Activated naive CD8-positive, alpha-beta T cell (primary cell): Measurements from ENCODE around the gene ARPIN.
"Not testable (repeated sequence)": the region's sequence is repeated elsewhere in the genome, so short reads cannot be mapped to it uniquely, and the experiment has no call there.

Source experiments
- H3K27ac Mint-ChIP-seq: one replicate; pipeline ENCODE4 v1.8.0; 2021; ENCODE audit warnings: mixed read lengths
- H3K27me3 Mint-ChIP-seq: one replicate; pipeline ENCODE4 v1.8.0; 2021; ENCODE audit warnings: mixed read lengths
- H3K36me3 Mint-ChIP-seq: one replicate; pipeline ENCODE4 v1.8.0; 2021; ENCODE audit warnings: mixed read lengths
- H3K4me1 Mint-ChIP-seq: one replicate; pipeline ENCODE4 v1.8.0; 2021; ENCODE audit warnings: low read depth, mixed read lengths
- H3K4me3 Mint-ChIP-seq: one replicate; pipeline ENCODE4 v1.8.0; 2021; ENCODE audit warnings: mild to moderate bottlenecking, mixed read lengths
- H3K9me3 Mint-ChIP-seq: one replicate; pipeline ENCODE4 v1.8.0; 2021; ENCODE audit warnings: low read depth, mixed read lengths

ARPIN gene

GRCh38 chr15:89875741-89876140 is 37.0 kb downstream of the ARPIN start:
- H3K9me3 Mint-ChIP-seq, result no peaks in the 10 kb centered on the region

GRCh38 chr15:89874926-89875564 is 37.7 kb downstream of the ARPIN start:
- H3K27ac Mint-ChIP-seq, result peak overlapping the region; percentile 72
- H3K27me3 Mint-ChIP-seq, result no peaks in the 10 kb centered on the region
- H3K4me3 Mint-ChIP-seq, result no peak overlapping the region
- H3K36me3 Mint-ChIP-seq, result peaks cover 4% of the 10 kb centered on the region
- no peaks in the 10 kb centered on the region for H3K9me3 Mint-ChIP-seq
- peaks cover 7% of the 10 kb centered on the region for H3K4me1 Mint-ChIP-seq

More at GRCh38 chr15:89875741-89876140, 37.0 kb downstream of the ARPIN start:
- Mint-ChIP-seq H3K27me3 (no peaks in the 10 kb centered on the region), H3K27ac (no peak overlapping the region), H3K4me1 (peaks cover 7% of the 10 kb centered on the region), H3K4me3 (no peak overlapping the region), H3K36me3 (peaks cover 4% of the 10 kb centered on the region)

- H3K4me3 Mint-ChIP-seq, result no peak overlapping the region
- H3K27me3 Mint-ChIP-seq, result no peaks in the 10 kb centered on the region
- H3K4me1 Mint-ChIP-seq, result peaks cover 7% of the 10 kb centered on the region
- no peaks in the 10 kb centered on the region for H3K9me3 Mint-ChIP-seq
- peaks cover 6% of the 10 kb centered on the region for H3K36me3 Mint-ChIP-seq
- H3K27ac Mint-ChIP-seq, result no peak overlapping the region
These were observed 42.0 kb downstream of the ARPIN start for GRCh38 chr15:89870688-89871288.

GRCh38 chr15:89870006-89870405 is 42.7 kb downstream of the ARPIN start:
- H3K4me1 Mint-ChIP-seq, result peaks cover 4% of the 10 kb centered on the region
- H3K27ac Mint-ChIP-seq, result no peak overlapping the region
- H3K4me3 Mint-ChIP-seq, result no peak overlapping the region
- peaks cover 2% of the 10 kb centered on the region for H3K36me3 Mint-ChIP-seq
- H3K27me3 Mint-ChIP-seq, result no peaks in the 10 kb centered on the region
- H3K9me3 Mint-ChIP-seq, result no peaks in the 10 kb centered on the region

- H3K4me3 Mint-ChIP-seq, H3K27me3 Mint-ChIP-seq, H3K36me3 Mint-ChIP-seq, H3K4me1 Mint-ChIP-seq, H3K9me3 Mint-ChIP-seq, H3K27ac Mint-ChIP-seq: not testable (repeated sequence)
These were observed 43.3 kb downstream of the ARPIN start for GRCh38 chr15:89869490-89869889.

GRCh38 chr15:89864958-89865739 is 47.6 kb downstream of the ARPIN start:
- no peak overlapping the region for H3K27ac Mint-ChIP-seq
- H3K9me3 Mint-ChIP-seq, result no peaks in the 10 kb centered on the region
- H3K4me3 Mint-ChIP-seq, result no peak overlapping the region
- H3K4me1 Mint-ChIP-seq, result no peaks in the 10 kb centered on the region
- H3K36me3 Mint-ChIP-seq, result peaks cover 2% of the 10 kb centered on the region
- H3K27me3 Mint-ChIP-seq, result no peaks in the 10 kb centered on the region

- no peak overlapping the region for H3K27ac Mint-ChIP-seq
- H3K36me3 Mint-ChIP-seq, result no peaks in the 10 kb centered on the region
- no peaks in the 10 kb centered on the region for H3K27me3 Mint-ChIP-seq
- H3K9me3 Mint-ChIP-seq, result no peaks in the 10 kb centered on the region
- H3K4me3 Mint-ChIP-seq, result no peak overlapping the region
- H3K4me1 Mint-ChIP-seq, result no peaks in the 10 kb centered on the region
These were observed 48.8 kb downstream of the ARPIN start for GRCh38 chr15:89863918-89864317.

- H3K27ac Mint-ChIP-seq, result no peak overlapping the region
- no peaks in the 10 kb centered on the region for H3K9me3 Mint-ChIP-seq
- H3K36me3 Mint-ChIP-seq, result peaks cover 7% of the 10 kb centered on the region
These were observed 51.9 kb downstream of the ARPIN start for GRCh38 chr15:89860891-89861290.

GRCh38 chr15:89860431-89860830 is 52.3 kb downstream of the ARPIN start:
- Mint-ChIP-seq H3K27ac (no peak overlapping the region), H3K4me3 (no peak overlapping the region), H3K36me3 (peaks cover 8% of the 10 kb centered on the region), H3K4me1 (no peaks in the 10 kb centered on the region), H3K27me3 (no peaks in the 10 kb centered on the region), H3K9me3 (no peaks in the 10 kb centered on the region)

More at GRCh38 chr15:89860891-89861290, 51.9 kb downstream of the ARPIN start:
- H3K4me3 Mint-ChIP-seq, result no peak overlapping the region
- no peaks in the 10 kb centered on the region for H3K27me3 Mint-ChIP-seq
- H3K4me1 Mint-ChIP-seq, result no peaks in the 10 kb centered on the region

GRCh38 chr15:89858661-89859458 is 53.9 kb downstream of the ARPIN start:
- no peaks in the 10 kb centered on the region for H3K4me1 Mint-ChIP-seq
- no peaks in the 10 kb centered on the region for H3K27me3 Mint-ChIP-seq
- H3K4me3 Mint-ChIP-seq, result no peak overlapping the region
- H3K27ac Mint-ChIP-seq, result no peak overlapping the region
- H3K36me3 Mint-ChIP-seq, result peaks cover 8% of the 10 kb centered on the region
- H3K9me3 Mint-ChIP-seq, result no peaks in the 10 kb centered on the region

GRCh38 chr15:89857673-89858072 is 55.1 kb downstream of the ARPIN start:
- H3K27me3 Mint-ChIP-seq, result no peaks in the 10 kb centered on the region
- no peak overlapping the region for H3K27ac Mint-ChIP-seq
- no peaks in the 10 kb centered on the region for H3K9me3 Mint-ChIP-seq
- no peaks in the 10 kb centered on the region for H3K4me1 Mint-ChIP-seq
- H3K36me3 Mint-ChIP-seq, result peaks cover 8% of the 10 kb centered on the region
- no peak overlapping the region for H3K4me3 Mint-ChIP-seq

- Mint-ChIP-seq H3K4me1 (no peaks in the 10 kb centered on the region), H3K4me3 (no peak overlapping the region), H3K9me3 (no peaks in the 10 kb centered on the region), H3K27me3 (no peaks in the 10 kb centered on the region), H3K36me3 (peaks cover 11% of the 10 kb centered on the region), H3K27ac (no peak overlapping the region)
These were observed 56.8 kb downstream of the ARPIN start for GRCh38 chr15:89855948-89856347.

- H3K9me3 Mint-ChIP-seq, H3K27me3 Mint-ChIP-seq, H3K4me3 Mint-ChIP-seq, H3K27ac Mint-ChIP-seq, H3K4me1 Mint-ChIP-seq: not testable (repeated sequence)
- peaks cover 15% of the 10 kb centered on the region for H3K36me3 Mint-ChIP-seq
These were observed 57.9 kb downstream of the ARPIN start for GRCh38 chr15:89854863-89855262.

GRCh38 chr15:89852342-89852995 is 60.3 kb downstream of the ARPIN start:
- Mint-ChIP-seq H3K27ac (no peak overlapping the region), H3K4me3 (no peak overlapping the region), H3K4me1 (no peaks in the 10 kb centered on the region), H3K27me3 (no peaks in the 10 kb centered on the region), H3K36me3 (peaks cover 18% of the 10 kb centered on the region), H3K9me3 (no peaks in the 10 kb centered on the region)
